Measurements from ENCODE around the gene NTSR1.

DNA sequence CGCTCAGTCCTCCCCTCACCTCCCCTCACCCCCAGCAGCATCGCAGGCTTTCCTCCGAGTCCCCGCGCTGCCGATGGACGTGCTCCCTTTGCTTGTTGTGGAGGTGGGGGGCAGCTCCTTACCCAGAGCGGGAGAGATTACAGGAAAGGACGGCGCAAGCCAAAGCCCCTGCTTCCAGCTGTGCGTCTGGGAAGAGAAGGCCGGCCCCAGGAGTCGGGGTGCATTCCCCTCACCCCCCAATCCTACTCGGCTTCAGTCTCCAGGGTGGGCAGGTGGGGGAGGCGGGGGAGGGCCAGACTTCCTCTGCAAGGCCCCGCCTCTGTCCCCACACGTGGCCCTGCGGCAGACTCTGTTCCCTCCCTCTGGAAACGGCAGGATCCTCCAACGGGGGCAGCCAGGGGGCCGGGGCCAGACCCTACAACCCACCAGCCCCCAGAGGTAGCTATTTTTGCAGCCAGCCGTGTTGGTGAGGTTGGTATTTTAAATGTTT is 43.6 kb downstream of the NTSR1 start:
- TF ChIP-seq, protein P1, sequence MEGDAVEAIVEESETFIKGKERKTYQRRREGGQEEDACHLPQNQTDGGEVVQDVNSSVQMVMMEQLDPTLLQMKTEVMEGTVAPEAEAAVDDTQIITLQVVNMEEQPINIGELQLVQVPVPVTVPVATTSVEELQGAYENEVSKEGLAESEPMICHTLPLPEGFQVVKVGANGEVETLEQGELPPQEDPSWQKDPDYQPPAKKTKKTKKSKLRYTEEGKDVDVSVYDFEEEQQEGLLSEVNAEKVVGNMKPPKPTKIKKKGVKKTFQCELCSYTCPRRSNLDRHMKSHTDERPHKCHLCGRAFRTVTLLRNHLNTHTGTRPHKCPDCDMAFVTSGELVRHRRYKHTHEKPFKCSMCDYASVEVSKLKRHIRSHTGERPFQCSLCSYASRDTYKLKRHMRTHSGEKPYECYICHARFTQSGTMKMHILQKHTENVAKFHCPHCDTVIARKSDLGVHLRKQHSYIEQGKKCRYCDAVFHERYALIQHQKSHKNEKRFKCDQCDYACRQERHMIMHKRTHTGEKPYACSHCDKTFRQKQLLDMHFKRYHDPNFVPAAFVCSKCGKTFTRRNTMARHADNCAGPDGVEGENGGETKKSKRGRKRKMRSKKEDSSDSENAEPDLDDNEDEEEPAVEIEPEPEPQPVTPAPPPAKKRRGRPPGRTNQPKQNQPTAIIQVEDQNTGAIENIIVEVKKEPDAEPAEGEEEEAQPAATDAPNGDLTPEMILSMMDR (conservative IDR thresholded peaks at IDR 0.05): no peak
- no peak for TF ChIP-seq EZH2 (IDR thresholded peaks at IDR 0.05; ENCODE audit: low read depth)

Data from PC-9 (cell line).